Progenitor cell of endocrine pancreas (in vitro differentiated cells): Measurements from ENCODE around the gene PCCA. TPM values are rescaled to one million over a fixed set of nuclear protein-coding genes. Genes with fewer than 3 reads are reported as not detected.
A peak's percentile ranks its signal among the peaks of the same experiment; 100 is the strongest.

Experiments used
- DNase-seq: peaks from one replicate; pipeline ENCODE4 v3.0.0; 2021; ENCODE audit warnings: low spot score; ENCODE audit not compliant: unreplicated experiment
- H3K27ac Mint-ChIP-seq: 2 replicates; pipeline ENCODE4 v1.8.0; 2021; ENCODE audit warnings: mild to moderate bottlenecking, moderate library complexity, mixed read lengths
- H3K27me3 Mint-ChIP-seq: 2 replicates; pipeline ENCODE4 v1.8.0; 2021; ENCODE audit warnings: mixed read lengths
- H3K36me3 Mint-ChIP-seq: 2 replicates; pipeline ENCODE4 v1.8.0; 2022; ENCODE audit warnings: mixed read lengths; ENCODE audit not compliant: insufficient read depth
- H3K4me1 Mint-ChIP-seq: 2 replicates; pipeline ENCODE4 v1.8.0; 2021; ENCODE audit warnings: low read depth, mixed read lengths
- H3K4me3 Mint-ChIP-seq: 2 replicates; pipeline ENCODE4 v1.8.0; 2021; ENCODE audit warnings: low read depth, mild to moderate bottlenecking, moderate library complexity, mixed read lengths
- H3K9me3 Mint-ChIP-seq: 2 replicates; pipeline ENCODE4 v1.8.0; 2021; ENCODE audit warnings: low read depth, mixed read lengths
- CTCF ChIP-seq: fragments of 200-600 bp; sonication (generic); IDR thresholded peaks from one replicate; pipeline ENCODE4 v1.5.0; 2021; ENCODE audit warnings: antibody characterized with exemption, mild to moderate bottlenecking; ENCODE audit not compliant: unreplicated experiment
- total RNA-seq: library from RNA; stranded (reverse); gene quantifications from 2 replicates; pipeline ENCODE4 v1.2.1, GENCODE V29; 2021

The PCCA gene
- total RNA-seq, 1 donor from 2014 or later: 48.1 TPM

GRCh38 chr13:100543872-100544602, 455.1 kb downstream of the PCCA start:
- Mint-ChIP-seq H3K4me3 (no peak overlapping the region), H3K9me3 (peaks cover 5% of the 10 kb centered on the region), H3K36me3 (peaks cover 7% of the 10 kb centered on the region), H3K27ac (peak overlapping the region; percentile 37), H3K27me3 (no peaks in the 10 kb centered on the region), H3K4me1 (no peaks in the 10 kb centered on the region)
- no peak for TF ChIP-seq CTCF
- no peak for DNase-seq

DNA sequence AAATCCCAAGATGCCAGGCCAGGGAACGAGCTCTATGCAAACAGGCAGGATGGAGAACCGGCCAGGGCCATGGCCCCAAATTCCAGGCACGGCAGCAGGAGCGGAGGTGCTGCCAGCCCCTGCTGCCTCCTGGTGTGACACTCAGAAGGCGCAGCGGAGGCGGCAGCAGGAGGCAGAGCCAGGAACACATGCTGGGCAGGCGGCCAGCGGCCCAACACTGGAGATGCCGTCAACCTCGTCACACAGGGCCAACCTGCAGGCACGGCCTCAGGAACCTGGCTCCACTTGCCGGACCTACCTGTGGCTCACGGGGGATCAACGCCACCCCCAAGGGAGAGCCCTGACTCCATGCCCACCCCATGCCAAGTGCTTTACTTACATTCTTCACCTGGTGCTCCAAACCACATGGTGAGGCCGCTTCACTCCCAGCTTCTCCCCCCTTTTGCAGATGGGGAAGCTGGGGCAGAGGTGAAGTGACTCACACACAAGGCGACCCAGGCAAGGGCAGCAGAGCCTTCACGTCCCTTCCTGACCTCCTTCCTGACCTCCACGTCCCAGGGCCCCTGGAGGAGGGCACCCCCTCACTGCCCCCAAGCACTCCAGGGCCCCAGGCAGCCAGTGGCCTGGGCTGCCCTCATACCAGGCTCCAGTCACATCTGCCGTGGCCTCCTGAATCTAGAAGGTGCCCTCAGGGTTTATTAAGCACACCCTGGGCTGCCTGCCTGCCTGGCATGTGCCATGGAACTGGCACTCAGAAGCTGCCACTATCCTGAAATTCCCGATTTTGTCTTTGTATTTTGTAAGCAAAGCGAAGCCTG, 456.2 kb downstream of the PCCA start:
- Mint-ChIP-seq H3K27ac (peak overlapping the region; percentile 37), H3K4me3 (no peak overlapping the region), H3K36me3 (peaks cover 3% of the 10 kb centered on the region), H3K4me1 (no peaks in the 10 kb centered on the region), H3K27me3 (no peaks in the 10 kb centered on the region), H3K9me3 (no peaks in the 10 kb centered on the region)
- no peak for DNase-seq
- no peak for TF ChIP-seq CTCF

- H3K9me3 Mint-ChIP-seq: no peaks in the 10 kb centered on the region
These were observed 456.8 kb downstream of the PCCA start for GRCh38 chr13:100545684-100546061.

GRCh38 chr13:100546713-100547405, 458.0 kb downstream of the PCCA start:
- Mint-ChIP-seq H3K27me3 (no peaks in the 10 kb centered on the region), H3K36me3 (no peaks in the 10 kb centered on the region), H3K27ac (no peak overlapping the region), H3K4me1 (no peaks in the 10 kb centered on the region), H3K9me3 (no peaks in the 10 kb centered on the region), H3K4me3 (no peak overlapping the region)
- TF ChIP-seq CTCF: no peak
- no peak for DNase-seq

More at GRCh38 chr13:100545684-100546061, 456.8 kb downstream of the PCCA start:
- Mint-ChIP-seq H3K27ac (no peak overlapping the region), H3K27me3 (no peaks in the 10 kb centered on the region), H3K4me1 (no peaks in the 10 kb centered on the region), H3K4me3 (no peak overlapping the region), H3K36me3 (peaks cover 1% of the 10 kb centered on the region)
- DNase-seq: no peak
- TF ChIP-seq CTCF: no peak

- H3K27me3 Mint-ChIP-seq: no peaks in the 10 kb centered on the region
- no peak overlapping the region for H3K27ac Mint-ChIP-seq
- H3K9me3 Mint-ChIP-seq: no peaks in the 10 kb centered on the region
- no peaks in the 10 kb centered on the region for H3K36me3 Mint-ChIP-seq
- H3K4me3 Mint-ChIP-seq: no peak overlapping the region
- no peak for TF ChIP-seq CTCF
- H3K4me1 Mint-ChIP-seq: no peaks in the 10 kb centered on the region
- no peak for DNase-seq
These were observed 458.9 kb downstream of the PCCA start for GRCh38 chr13:100547791-100548201.
